ENCODE measurements around the gene PAX4.

DNA sequence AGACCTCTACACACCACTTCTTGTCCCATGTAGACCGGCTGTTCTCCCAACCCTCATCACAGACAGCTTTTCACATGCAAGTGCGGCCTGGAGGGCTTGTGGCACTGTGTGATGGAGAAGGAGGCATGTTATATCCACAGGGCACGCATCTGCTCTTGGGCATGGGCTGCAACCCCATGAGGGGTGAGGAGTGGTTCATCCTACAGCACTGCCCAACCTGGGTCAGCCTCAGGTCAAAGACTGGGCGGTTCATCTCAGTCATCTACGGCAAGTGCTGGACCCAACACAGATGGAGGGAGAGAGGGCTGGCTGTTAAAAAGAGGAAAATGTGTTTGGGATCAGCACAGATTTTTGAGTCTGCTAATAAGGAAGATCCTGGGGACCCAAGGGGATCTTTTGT lies 22.2 kb downstream of the PAX4 start:
- TF ChIP-seq, protein P1, sequence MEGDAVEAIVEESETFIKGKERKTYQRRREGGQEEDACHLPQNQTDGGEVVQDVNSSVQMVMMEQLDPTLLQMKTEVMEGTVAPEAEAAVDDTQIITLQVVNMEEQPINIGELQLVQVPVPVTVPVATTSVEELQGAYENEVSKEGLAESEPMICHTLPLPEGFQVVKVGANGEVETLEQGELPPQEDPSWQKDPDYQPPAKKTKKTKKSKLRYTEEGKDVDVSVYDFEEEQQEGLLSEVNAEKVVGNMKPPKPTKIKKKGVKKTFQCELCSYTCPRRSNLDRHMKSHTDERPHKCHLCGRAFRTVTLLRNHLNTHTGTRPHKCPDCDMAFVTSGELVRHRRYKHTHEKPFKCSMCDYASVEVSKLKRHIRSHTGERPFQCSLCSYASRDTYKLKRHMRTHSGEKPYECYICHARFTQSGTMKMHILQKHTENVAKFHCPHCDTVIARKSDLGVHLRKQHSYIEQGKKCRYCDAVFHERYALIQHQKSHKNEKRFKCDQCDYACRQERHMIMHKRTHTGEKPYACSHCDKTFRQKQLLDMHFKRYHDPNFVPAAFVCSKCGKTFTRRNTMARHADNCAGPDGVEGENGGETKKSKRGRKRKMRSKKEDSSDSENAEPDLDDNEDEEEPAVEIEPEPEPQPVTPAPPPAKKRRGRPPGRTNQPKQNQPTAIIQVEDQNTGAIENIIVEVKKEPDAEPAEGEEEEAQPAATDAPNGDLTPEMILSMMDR (conservative IDR thresholded peaks at IDR 0.05 in 1 of 2, IDR thresholded peaks at IDR 0.05 in 1 of 2; ENCODE audit: extremely low read depth in 1 of 2, insufficient read depth in 1 of 2, low read depth in 1 of 2, low read length in 2 of 2) = no peak
- no peak for TF ChIP-seq EZH2 (IDR thresholded peaks at IDR 0.05; ENCODE audit: borderline replicate concordance, low read length)
